GM20431 (cell line): ENCODE measurements around the gene SCG2.
"Not testable (repeated sequence)": the region's sequence is repeated elsewhere in the genome, so short reads cannot be mapped to it uniquely, and the experiment has no call there.

Experiments used
- in situ Hi-C: fragments of 300-500 bp; cut with MseI, MboI; formaldehyde crosslinking; loops from one replicate; pipeline ENCODE4 v1.15.0; 2020; ENCODE audit warnings: low sequenced_read_pairs; ENCODE audit not compliant: unreplicated experiment

The SCG2 gene

GRCh38 chr2:223613017-223613950 lies 11.1 kb upstream of the SCG2 start:
- in situ Hi-C loops = no loop called here

- in situ Hi-C loops = no loop called here
Observed at GRCh38 chr2:223612501-223612900, 10.3 kb upstream of the SCG2 start.

- in situ Hi-C loops = no loop called here
Observed at GRCh38 chr2:223611061-223611460, 8.9 kb upstream of the SCG2 start.

- in situ Hi-C loops = no loop called here
Observed at GRCh38 chr2:223607476-223607875, 5.3 kb upstream of the SCG2 start.

GRCh38 chr2:223606946-223607345 lies 4.8 kb upstream of the SCG2 start:
- in situ Hi-C loops = no loop called here

- in situ Hi-C loops = no loop called here
Observed at GRCh38 chr2:223604231-223604630, 2.1 kb upstream of the SCG2 start.

GRCh38 chr2:223602972-223603371 lies 811 bp upstream of the SCG2 start:
- in situ Hi-C loops = no loop called here

GRCh38 chr2:223601018-223601417 lies 1.1 kb downstream of the SCG2 start:
- in situ Hi-C loops = no loop called here

- in situ Hi-C loops = no loop called here
Observed at GRCh38 chr2:223599640-223600380, 2.4 kb downstream of the SCG2 start.

GRCh38 chr2:223598994-223599639 lies 3.0 kb downstream of the SCG2 start:
- in situ Hi-C loops = no loop called here

GRCh38 chr2:223597076-223597475 lies 5.1 kb downstream of the SCG2 start:
- in situ Hi-C loops = no loop called here

GRCh38 chr2:223596208-223596607 lies 6.0 kb downstream of the SCG2 start:
- in situ Hi-C loops = no loop called here

GRCh38 chr2:223594831-223595230 lies 7.3 kb downstream of the SCG2 start:
- in situ Hi-C loops = no loop called here

GRCh38 chr2:223594259-223594658 lies 7.9 kb downstream of the SCG2 start:
- in situ Hi-C loops = no loop called here

GRCh38 chr2:223592689-223593088 lies 9.5 kb downstream of the SCG2 start:
- in situ Hi-C loops = not testable (repeated sequence)

GRCh38 chr2:223591596-223591995 lies 10.6 kb downstream of the SCG2 start:
- in situ Hi-C loops = no loop called here

GRCh38 chr2:223590964-223591363 lies 11.2 kb downstream of the SCG2 start:
- in situ Hi-C loops = no loop called here

GRCh38 chr2:223589901-223590300 lies 12.3 kb downstream of the SCG2 start:
- in situ Hi-C loops = no loop called here

- in situ Hi-C loops = no loop called here
Observed at GRCh38 chr2:223588251-223588650, 13.9 kb downstream of the SCG2 start.

- in situ Hi-C loops = no loop called here
Observed at GRCh38 chr2:223587301-223587700, 14.9 kb downstream of the SCG2 start.

- in situ Hi-C loops = no loop called here
Observed at GRCh38 chr2:223586261-223586660, 15.9 kb downstream of the SCG2 start.
